GM12878 (cell line): Measurements from ENCODE around the gene FICD. TPM values are rescaled to one million over a fixed set of nuclear protein-coding genes. Genes with fewer than 3 reads are reported as not detected.

ENCODE experiments used
- ATAC-seq: fragments of 200-7000 bp; cut with Tn5 transposase; 3 replicates; pipeline ENCODE4 v1.9.1; 2020; ENCODE audit warnings: mild to moderate bottlenecking, moderate library complexity
- BruUV-seq: library from RNA; stranded (reverse); fragments of 400-500 nt; replicated peaks from 2 replicates; lab custom pipeline; 2021; lab: Mats Ljungman, UMichigan
- CTCF ChIA-PET: fragments of 300-600 bp; sonication (Branson Sonifier 250); formaldehyde crosslinking; extraction: SDS; loops from one replicate; lab custom pipeline; 2021; ENCODE audit warnings: inconsistent platforms; lab: Yijun Ruan, JAX
- POLR2A ChIA-PET: fragments of 350-600 bp; formaldehyde crosslinking; extraction: SDS; loops from one replicate; lab custom pipeline; 2021; ENCODE audit warnings: inconsistent platforms; lab: Charles Lee
- RAD21 ChIA-PET: fragments of 300-600 bp; sonication (Branson Sonifier 250); formaldehyde crosslinking; loops from one replicate; lab custom pipeline; 2023; ENCODE audit warnings: antibody characterized with exemption; ENCODE audit not compliant: unreplicated experiment; lab: Charles Lee
- SMC1A ChIA-PET: fragments of 300-600 bp; sonication (Branson Sonifier 250); formaldehyde crosslinking; loops from one replicate; lab custom pipeline; 2023; ENCODE audit not compliant: unreplicated experiment, uncharacterized antibody; lab: Charles Lee
- DNase-seq: peaks from one replicate; pipeline ENCODE4 v3.0.0-alpha.2; 2011; ENCODE audit warnings: low read depth, low spot score
- FAIRE-seq: peaks from 3 replicates; lab custom pipeline; 2011; peaks lifted over from hg19 to GRCh38; lab: Jason Lieb, UNC
- H2AFZ ChIP-seq: 2 replicates; pipeline ENCODE4 v1.6.0; 2011; ENCODE audit warnings: low read depth, low read length, control low read depth; ENCODE audit not compliant: control insufficient read depth
- H3K27ac ChIP-seq: 2 replicates; pipeline ENCODE4 v1.5.1; 2011; ENCODE audit warnings: control low read depth; ENCODE audit not compliant: control insufficient read depth, insufficient read depth
- H3K27me3 ChIP-seq, 2 experiments: replicated peaks in 1 of 2; 2 replicates each; pipeline versions ENCODE4 v1.6.0 to v1.6.1; 2011; ENCODE audit warnings: low read length in 1 of 2; ENCODE audit not compliant: control insufficient read depth in 2 of 2, insufficient read depth in 2 of 2
- H3K36me3 ChIP-seq, 2 experiments: 2 replicates each; pipeline ENCODE4 v1.5.1; 2011; ENCODE audit warnings: low read length in 1 of 2; ENCODE audit not compliant: control insufficient read depth in 2 of 2, insufficient read depth in 2 of 2
- H3K4me1 ChIP-seq: 2 replicates; pipeline ENCODE4 v1.6.1; 2011; ENCODE audit warnings: mild to moderate bottlenecking, low read length, moderate library complexity, mixed read lengths; ENCODE audit not compliant: control insufficient read depth, insufficient read depth
- H3K4me2 ChIP-seq: 2 replicates; pipeline ENCODE4 v1.6.0; 2011; ENCODE audit warnings: control low read depth; ENCODE audit not compliant: control insufficient read depth, insufficient read depth
- H3K4me3 ChIP-seq: fragments of 200-600 bp; sonication (generic); 2 replicates; pipeline ENCODE4 v1.5.1; 2016
- H3K79me2 ChIP-seq: 2 replicates; pipeline ENCODE4 v1.6.0; 2011; ENCODE audit warnings: low read length; ENCODE audit not compliant: control insufficient read depth, insufficient read depth
- H3K9ac ChIP-seq: 2 replicates; pipeline ENCODE4 v1.8.0; 2011; ENCODE audit warnings: low read length, control low read depth, mixed read lengths; ENCODE audit not compliant: control insufficient read depth, insufficient read depth
- H3K9me3 ChIP-seq: replicated peaks from 3 replicates; pipeline ENCODE4 v1.5.1; 2011; ENCODE audit warnings: mild to moderate bottlenecking, low read length; ENCODE audit not compliant: control insufficient read depth, insufficient read depth
- H4K20me1 ChIP-seq: 2 replicates; pipeline ENCODE4 v1.6.0; 2011; ENCODE audit not compliant: control insufficient read depth, insufficient read depth
- EGR1 ChIP-seq, 2 experiments: IDR thresholded peaks; 1 replicate in 1 of 2; 2 replicates in 1 of 2; pipeline ENCODE4 v1.6.1; 2011 to 2012; ENCODE audit warnings: low read depth in 2 of 2, low read length in 2 of 2, borderline replicate concordance in 1 of 2, mild to moderate bottlenecking in 1 of 2, moderate library complexity in 1 of 2
- EZH2 ChIP-seq: IDR thresholded peaks from 2 replicates; pipeline ENCODE4 v1.6.1; 2012; ENCODE audit warnings: low read depth, mild to moderate bottlenecking, control low read depth, inconsistent platforms, low read length, borderline replicate concordance; ENCODE audit not compliant: control insufficient read depth
- JUNB ChIP-seq: IDR thresholded peaks from 2 replicates; pipeline ENCODE4 v1.6.1; 2016; ENCODE audit warnings: antibody characterized with exemption, mild to moderate bottlenecking
- MEF2A ChIP-seq: IDR thresholded peaks from 2 replicates; pipeline ENCODE4 v1.6.1; 2011; ENCODE audit warnings: low read depth, mild to moderate bottlenecking, low read length, moderate library complexity; ENCODE audit not compliant: insufficient read depth
- PKNOX1 ChIP-seq: fragments of 450-650 bp; IDR thresholded peaks from 2 replicates; pipeline ENCODE4 v1.6.1; 2016; ENCODE audit warnings: mild to moderate bottlenecking
- ZBTB40 ChIP-seq: fragments of 450-650 bp; IDR thresholded peaks from 2 replicates; pipeline ENCODE4 v1.6.1; 2016; ENCODE audit warnings: mild to moderate bottlenecking, moderate library complexity, borderline replicate concordance
- WGBS: methylation state at CpG from one replicate; pipeline ENCODE4 v1.1.6; 2016; ENCODE audit warnings: low lambda C conversion rate; ENCODE audit not compliant: insufficient replicate concordance, insufficient coverage; ENCODE audit errors: missing lambda C conversion rate; 5-methylcytosine and 5-hydroxymethylcytosine counted together
- in situ Hi-C: fragments of 300-500 bp; cut with MboI; formaldehyde crosslinking; loops from 9 replicates; pipeline ENCODE4 v1.14.3; 2018; ENCODE audit warnings: mixed read lengths
- intact Hi-C: fragments of 100-400 bp; cut with micrococcal nuclease; formaldehyde crosslinking; loops from one replicate; pipeline ENCODE4 v1.14.2; 2022; ENCODE audit not compliant: unreplicated experiment
- polyA plus RNA-seq, 11 experiments: library from polyadenylated mRNA; depleted of rRNA in 4 of 11; unstranded in 6 of 11; stranded (reverse) in 5 of 11; fragments of >200 nt; fragmentation: Nextera tagmentation in 4 of 11; fragmentation: Illumina TruSeq in 1 of 11; extraction: Ambion mirVana in 4 of 11; extraction: Trizol in 1 of 11; gene quantifications; 1 replicate in 1 of 11; 2 replicates in 10 of 11; pipeline versions ENCODE4 v1.2.1 to v1.2.3, GENCODE V29; 2011 to 2016; ENCODE audit warnings: inconsistent platforms in 2 of 11, missing spikeins in 2 of 11, low read depth in 1 of 11
- total RNA-seq, 4 experiments: library from RNA; depleted of rRNA in 3 of 4; stranded (reverse); fragments of >200 nt in 3 of 4; fragmentation: Illumina TruSeq in 1 of 4; extraction: Trizol in 1 of 4; gene quantifications; 2 replicates each; pipeline versions ENCODE4 v1.2.1 to v1.2.3, GENCODE V29; 2013 to 2021
- TF ChIP-seq, protein P1 (sequence below): fragments of 450-650 bp; IDR thresholded peaks from 2 replicates; pipeline ENCODE4 v1.6.1; 2017; ENCODE audit warnings: mild to moderate bottlenecking, moderate library complexity

Gene FICD
- total and polyA plus RNA-seq, 10 of the 15 experiments (the other 5 are each of a cell fraction or from before 2014, with no cell fraction given), result 1.1 to 9.4 (median 4.3) TPM

DNA sequence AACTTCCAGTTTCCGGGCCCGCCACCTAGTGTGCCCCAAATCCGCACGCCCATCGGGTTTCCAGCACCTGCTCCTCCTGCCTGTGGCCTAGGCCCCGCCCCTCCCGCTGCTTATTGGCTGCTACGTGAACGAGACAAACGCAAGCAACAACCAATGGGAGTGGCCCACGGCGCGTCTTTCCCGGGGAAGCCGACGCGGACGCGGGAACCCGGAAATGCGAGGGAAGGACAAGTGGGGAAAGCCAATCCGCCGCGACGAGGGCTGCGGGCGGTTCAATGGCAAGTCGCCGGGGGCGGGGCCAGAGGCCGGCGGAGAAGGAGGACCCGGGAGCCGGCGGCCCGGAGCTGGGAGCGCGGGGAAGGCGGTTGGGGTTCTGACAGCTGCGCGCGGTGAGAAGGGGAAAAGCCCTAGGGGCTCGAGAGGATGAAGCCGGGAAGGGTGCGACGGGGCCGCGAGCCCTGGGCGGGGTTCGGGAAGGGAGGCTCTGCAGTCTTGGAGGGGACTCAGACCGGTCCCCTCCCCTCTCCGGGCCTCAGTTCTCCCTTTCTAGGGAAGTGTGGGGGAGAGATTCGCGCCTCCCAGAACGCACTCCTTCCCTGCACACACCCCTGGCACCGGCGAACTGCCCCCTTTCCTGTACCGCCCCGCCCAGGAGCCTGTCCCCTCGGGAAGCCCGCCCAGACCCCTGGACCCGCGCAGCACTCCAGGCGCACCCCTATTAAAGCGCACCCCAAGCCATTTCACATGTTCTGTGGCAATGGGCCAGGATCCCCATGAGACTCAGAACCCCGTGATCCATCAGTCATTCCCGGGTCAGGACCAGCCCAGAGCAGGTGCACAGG lies at the start of gene FICD (continued):
- TF ChIP-seq ZBTB40, result peak; percentile 78; the same call in 1 of the 2 replicates
- no peak for TF ChIP-seq EGR1 (IDR thresholded peaks at IDR 0.05; ENCODE audit: borderline replicate concordance in 1 of 2, low read depth in 2 of 2, low read length in 2 of 2)

GRCh38 chr12:108465417-108465816 lies 49.7 kb upstream of the FICD start:
- CTCF ChIA-PET, result interaction anchor here (0.6 to 2.6 kb wide), 3 partner anchors 46 to 472 kb away, joined by 3 to 9 read pairs (median 3); no protein-coding TSS in a partner anchor
- DNase-seq (no peak), ATAC-seq (no peak), FAIRE-seq (no peak)
- Histone ChIP-seq H3K4me2 (no peak overlapping the region), H4K20me1 (no peaks in the 10 kb centered on the region), H3K79me2 (no peaks in the 10 kb centered on the region), H3K4me3 (no peak overlapping the region), H3K4me1 (no peaks in the 10 kb centered on the region), H3K27ac (no peak overlapping the region), H3K9me3 (no peaks in the 10 kb centered on the region), H3K9ac (no peak overlapping the region), H3K36me3 (no peaks in the 10 kb centered on the region), H2AFZ (no peak overlapping the region), H3K27me3 (no peaks in the 10 kb centered on the region; a peak in 1 of 4 replicates)
- 48% methylated on average over 3 of the region's 3 CpGs for WGBS
- RAD21 ChIA-PET, result no interaction called here
- in situ Hi-C loops, result no loop called here
- intact Hi-C loops, result no loop called here
- no TSS peak for BruUV-seq
- SMC1A ChIA-PET, result no interaction called here
- POLR2A ChIA-PET, result no interaction called here
- TF ChIP-seq, protein P1, sequence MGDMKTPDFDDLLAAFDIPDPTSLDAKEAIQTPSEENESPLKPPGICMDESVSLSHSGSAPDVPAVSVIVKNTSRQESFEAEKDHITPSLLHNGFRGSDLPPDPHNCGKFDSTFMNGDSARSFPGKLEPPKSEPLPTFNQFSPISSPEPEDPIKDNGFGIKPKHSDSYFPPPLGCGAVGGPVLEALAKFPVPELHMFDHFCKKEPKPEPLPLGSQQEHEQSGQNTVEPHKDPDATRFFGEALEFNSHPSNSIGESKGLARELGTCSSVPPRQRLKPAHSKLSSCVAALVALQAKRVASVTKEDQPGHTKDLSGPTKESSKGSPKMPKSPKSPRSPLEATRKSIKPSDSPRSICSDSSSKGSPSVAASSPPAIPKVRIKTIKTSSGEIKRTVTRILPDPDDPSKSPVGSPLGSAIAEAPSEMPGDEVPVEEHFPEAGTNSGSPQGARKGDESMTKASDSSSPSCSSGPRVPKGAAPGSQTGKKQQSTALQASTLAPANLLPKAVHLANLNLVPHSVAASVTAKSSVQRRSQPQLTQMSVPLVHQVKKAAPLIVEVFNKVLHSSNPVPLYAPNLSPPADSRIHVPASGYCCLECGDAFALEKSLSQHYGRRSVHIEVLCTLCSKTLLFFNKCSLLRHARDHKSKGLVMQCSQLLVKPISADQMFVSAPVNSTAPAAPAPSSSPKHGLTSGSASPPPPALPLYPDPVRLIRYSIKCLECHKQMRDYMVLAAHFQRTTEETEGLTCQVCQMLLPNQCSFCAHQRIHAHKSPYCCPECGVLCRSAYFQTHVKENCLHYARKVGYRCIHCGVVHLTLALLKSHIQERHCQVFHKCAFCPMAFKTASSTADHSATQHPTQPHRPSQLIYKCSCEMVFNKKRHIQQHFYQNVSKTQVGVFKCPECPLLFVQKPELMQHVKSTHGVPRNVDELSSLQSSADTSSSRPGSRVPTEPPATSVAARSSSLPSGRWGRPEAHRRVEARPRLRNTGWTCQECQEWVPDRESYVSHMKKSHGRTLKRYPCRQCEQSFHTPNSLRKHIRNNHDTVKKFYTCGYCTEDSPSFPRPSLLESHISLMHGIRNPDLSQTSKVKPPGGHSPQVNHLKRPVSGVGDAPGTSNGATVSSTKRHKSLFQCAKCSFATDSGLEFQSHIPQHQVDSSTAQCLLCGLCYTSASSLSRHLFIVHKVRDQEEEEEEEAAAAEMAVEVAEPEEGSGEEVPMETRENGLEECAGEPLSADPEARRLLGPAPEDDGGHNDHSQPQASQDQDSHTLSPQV, result no peak
- no peak for TF ChIP-seq PKNOX1
- TF ChIP-seq JUNB, result no peak
- no peak for TF ChIP-seq EZH2
- TF ChIP-seq MEF2A, result no peak
